Small intestine (tissue), 7 donors: ENCODE results near the gene KRT73. TPM values are rescaled to one million over a fixed set of nuclear protein-coding genes. Genes with fewer than 3 reads are reported as not detected.

ENCODE experiments used
- DNase-seq, 2 donors: peaks; one replicate each; pipeline versions ENCODE4 v3.0.0 to v3.0.0-alpha.2; 2013
- FAIRE-seq: peaks from 2 replicates; lab custom pipeline; 2012; peaks lifted over from hg19 to GRCh38; lab: Jason Lieb, UNC
- H3K27ac ChIP-seq, 3 donors: one replicate each; pipeline ENCODE4 v1.5.1; 2013; ENCODE audit warnings: low read length in 2 of 3, mild to moderate bottlenecking in 2 of 3, control low read depth in 1 of 3, inconsistent platforms in 1 of 3, low read depth in 1 of 3, moderate library complexity in 1 of 3
- H3K27me3 ChIP-seq, 3 donors: one replicate each; pipeline ENCODE4 v1.6.1; 2013; ENCODE audit warnings: low read length in 3 of 3, inconsistent platforms in 1 of 3; ENCODE audit not compliant: control insufficient read depth in 3 of 3, insufficient read depth in 3 of 3
- H3K36me3 ChIP-seq, 3 donors: one replicate each; pipeline ENCODE4 v1.6.1; 2013; ENCODE audit warnings: low read length in 3 of 3, inconsistent platforms in 1 of 3, low read depth in 1 of 3, mild to moderate bottlenecking in 1 of 3, moderate library complexity in 1 of 3; ENCODE audit not compliant: control insufficient read depth in 3 of 3, insufficient read depth in 2 of 3
- H3K4me1 ChIP-seq, 3 donors: one replicate each; pipeline ENCODE4 v1.6.1; 2013; ENCODE audit warnings: low read length in 2 of 3, inconsistent platforms in 1 of 3, low read depth in 1 of 3, mild to moderate bottlenecking in 1 of 3, moderate library complexity in 1 of 3; ENCODE audit not compliant: control insufficient read depth in 3 of 3, insufficient read depth in 2 of 3
- H3K4me3 ChIP-seq, 3 donors: one replicate each; pipeline ENCODE4 v1.5.1; 2013; ENCODE audit warnings: low read length in 3 of 3, control low read depth in 1 of 3, inconsistent platforms in 1 of 3, low read depth in 1 of 3, mild to moderate bottlenecking in 1 of 3, moderate library complexity in 1 of 3
- H3K9me3 ChIP-seq, 2 donors: one replicate each; pipeline ENCODE4 v1.6.1; 2013; ENCODE audit warnings: low read depth in 1 of 2, low read length in 1 of 2; ENCODE audit not compliant: control insufficient read depth in 2 of 2, insufficient read depth in 1 of 2
- WGBS, 3 donors: extraction: QIAGEN DNeasy Blood & Tissue Kit; methylation state at CpG; one replicate each; pipeline ENCODE4 v1.1.7; 2013; 5-methylcytosine and 5-hydroxymethylcytosine counted together
- polyA plus RNA-seq, 4 donors: library from polyadenylated mRNA; stranded (reverse) in 3 of 4; unstranded in 1 of 4; fragments of 200-250 nt in 3 of 4; fragments of 120-200 nt in 1 of 4; gene quantifications; one replicate each; pipeline versions ENCODE4 v1.2.1 to v1.2.3, GENCODE V29; 2013
- donor health status: healthy with polysubstance abuse.
- donor health status: control.
- donor health status: control.
- donor health status: Bipolar disorder and iron deficiency.
- donor health status: healthy.

KRT73 gene
- polyA plus RNA-seq, 4 donors = 0.84 to 2.2 (median 1.4) TPM; not detected in 1

DNA sequence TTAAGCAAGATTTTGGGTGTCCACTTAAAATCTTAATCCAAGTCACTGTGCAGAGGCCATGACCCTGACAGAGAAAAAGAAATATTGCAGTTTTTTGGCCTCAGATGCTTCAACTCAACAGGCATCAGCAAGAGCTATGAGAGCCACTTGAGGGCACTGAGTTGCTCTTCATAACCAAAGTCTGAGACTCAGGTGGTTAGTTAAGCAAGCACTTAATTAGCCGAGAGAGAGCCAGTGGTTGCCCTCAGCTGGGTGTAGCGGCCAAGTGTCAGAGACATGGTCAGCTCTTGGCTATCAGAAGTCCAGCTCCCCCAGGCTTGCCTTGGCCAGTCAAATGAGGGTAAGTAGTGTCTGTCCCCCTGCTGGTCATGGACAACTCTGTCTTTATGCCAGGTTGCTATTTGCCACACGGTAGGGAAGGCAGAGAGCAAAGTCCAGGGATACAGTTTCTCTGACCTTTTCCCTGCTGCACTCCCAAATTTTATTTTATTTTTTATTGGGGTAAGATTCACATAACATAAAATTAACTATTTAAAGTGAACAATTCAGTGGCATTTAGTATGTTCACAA, 56.4 kb downstream of the KRT73 start:
- no peaks in the 10 kb centered on the region for H3K36me3 ChIP-seq
- WGBS, 3 donors = 33 to 65% (median 53%) methylated on average over 3 of the region's 3 CpGs
- FAIRE-seq (no peak), DNase-seq (peak in 1 of 2 donors; percentile 41)
- no peaks in the 10 kb centered on the region for H3K9me3 ChIP-seq
- no peak overlapping the region for H3K4me3 ChIP-seq
- no peaks in the 10 kb centered on the region for H3K4me1 ChIP-seq
- H3K27me3 ChIP-seq = peaks cover 0 to 20% (median 0%) of the 10 kb centered on the region in 3 donors
- no peak overlapping the region for H3K27ac ChIP-seq

DNA sequence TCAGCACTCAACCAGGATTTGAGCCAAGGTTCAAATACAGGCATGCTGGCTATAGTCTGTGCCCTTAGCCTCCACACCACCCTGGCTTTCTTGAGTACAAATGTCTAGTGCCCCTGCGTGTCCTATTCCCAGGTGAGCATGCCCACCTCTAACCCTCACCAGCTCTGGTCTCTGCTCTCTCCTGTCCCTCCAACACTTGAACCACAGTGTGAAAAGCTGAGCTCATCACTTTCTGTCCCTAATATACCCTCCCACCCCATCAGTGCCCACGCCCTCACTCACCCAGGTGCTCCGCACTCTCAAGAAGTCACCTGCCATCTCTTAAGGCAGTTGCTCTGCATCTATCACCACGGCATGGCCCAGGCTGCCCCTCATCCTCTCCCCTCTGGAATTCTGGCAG, 58.4 kb downstream of the KRT73 start:
- no peaks in the 10 kb centered on the region for H3K4me1 ChIP-seq
- peaks cover 0 to 20% (median 0%) of the 10 kb centered on the region in 3 donors for H3K27me3 ChIP-seq
- no peaks in the 10 kb centered on the region for H3K9me3 ChIP-seq
- FAIRE-seq (no peak), DNase-seq (no peak)
- H3K27ac ChIP-seq = no peak overlapping the region
- 70 to 80% (median 80%) methylated on average over 4 of the region's 4 CpGs for WGBS, 3 donors
- H3K36me3 ChIP-seq = no peaks in the 10 kb centered on the region
- H3K4me3 ChIP-seq = no peak overlapping the region

DNA sequence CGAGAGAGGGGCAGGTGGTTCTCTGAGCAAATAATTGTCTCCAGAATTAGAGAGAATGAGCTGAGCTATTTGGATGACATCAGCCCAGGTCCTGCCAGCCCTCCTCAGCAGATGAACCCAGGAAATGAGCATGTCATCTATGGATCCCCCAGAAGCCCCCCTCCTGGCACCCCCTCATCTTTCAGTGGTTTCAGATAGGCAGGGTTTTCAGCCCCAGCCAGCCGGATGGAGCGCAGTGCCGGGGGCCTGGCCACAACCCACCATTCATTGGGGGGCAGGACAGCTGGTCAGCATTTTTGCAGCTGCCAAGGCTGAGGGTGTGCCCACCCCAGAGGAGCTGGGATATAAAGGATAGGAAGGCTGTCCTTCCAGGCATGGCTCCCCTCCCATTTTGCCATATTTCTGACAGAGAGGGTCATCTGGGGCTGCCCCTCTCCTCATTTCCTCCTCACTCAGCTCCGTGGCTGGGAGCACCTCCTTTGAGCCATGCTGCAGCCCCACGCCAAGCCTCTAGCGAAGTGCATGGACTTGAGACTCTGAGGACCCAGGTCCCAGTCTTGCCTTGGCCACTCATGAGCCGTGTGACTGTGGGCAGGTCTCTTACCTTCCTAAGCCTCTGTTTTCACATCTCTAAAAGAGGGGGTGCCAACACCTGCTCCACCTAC, 59.4 kb downstream of the KRT73 start:
- Histone ChIP-seq H3K4me1 (no peaks in the 10 kb centered on the region), H3K27ac (no peak overlapping the region), H3K4me3 (no peak overlapping the region), H3K36me3 (no peaks in the 10 kb centered on the region), H3K27me3 (peaks cover 0 to 15% (median 0%) of the 10 kb centered on the region in 3 donors), H3K9me3 (no peaks in the 10 kb centered on the region)
- FAIRE-seq = no peak
- WGBS, 3 donors = 47 to 64% (median 54%) methylated on average over 8 of the region's 8 CpGs
- no peak for DNase-seq

Other genes with a start within 250 kb of the KRT73 start
- gene KRT84, start 232.9 kb downstream of the KRT73 start, polyA plus RNA-seq = not detected
- not detected for gene KRT82, start 212.2 kb downstream of the KRT73 start, polyA plus RNA-seq
- under 1 TPM in 1 of 4 donors, not detected in 3; 0.01 TPM for gene KRT75, start 184.2 kb downstream of the KRT73 start, polyA plus RNA-seq
- under 1 TPM in 1 of 4 donors, not detected in 3; 0.67 TPM for gene KRT6B, start 166.4 kb downstream of the KRT73 start, polyA plus RNA-seq
- gene KRT6C, start 144.8 kb downstream of the KRT73 start, polyA plus RNA-seq = under 1 TPM in 1 of 4 donors, not detected in 3; 0.03 TPM
- 1 to 10 TPM in 2 of 4 donors, under 1 TPM in 1, not detected in 1; 0.13 to 6.7 (median 3.2) TPM for gene KRT6A, start 125.3 kb downstream of the KRT73 start, polyA plus RNA-seq
- gene KRT5, start 98.2 kb downstream of the KRT73 start, polyA plus RNA-seq = 1 to 10 TPM in 2 of 4 donors, under 1 TPM in 2; 0.06 to 6.5 (median 3.2) TPM
- not detected for gene KRT71, start 65.4 kb downstream of the KRT73 start, polyA plus RNA-seq
- under 1 TPM in 1 of 4 donors, not detected in 3; 0.27 TPM for gene KRT74, start 44.7 kb downstream of the KRT73 start, polyA plus RNA-seq
- 10 to 100 TPM in 1 of 4 donors, 1 to 10 TPM in 2, not detected in 1; 3.2 to 24.6 (median 9.8) TPM for gene KRT72, start 17.1 kb downstream of the KRT73 start, polyA plus RNA-seq
- 1 to 10 TPM in 3 of 4 donors, not detected in 1; 1.1 to 2.2 (median 1.1) TPM for gene KRT2, start 33.7 kb upstream of the KRT73 start, polyA plus RNA-seq
- under 1 TPM in 1 of 4 donors, not detected in 3; 0.50 TPM for gene KRT1, start 61.8 kb upstream of the KRT73 start, polyA plus RNA-seq
- gene KRT77, start 85.0 kb upstream of the KRT73 start, polyA plus RNA-seq = under 1 TPM in 2 of 4 donors, not detected in 2; 0.01 to 0.86 TPM
- not detected for gene KRT76, start 158.8 kb upstream of the KRT73 start, polyA plus RNA-seq
- gene KRT3, start 177.6 kb upstream of the KRT73 start, polyA plus RNA-seq = not detected
- 10 to 100 TPM in 1 of 4 donors, 1 to 10 TPM in 2, under 1 TPM in 1; 0.04 to 12.3 (median 4.4) TPM for gene KRT4, start 195.6 kb upstream of the KRT73 start, polyA plus RNA-seq
- under 1 TPM in 1 of 4 donors, not detected in 3; 0.31 TPM for gene KRT79, start 215.8 kb upstream of the KRT73 start, polyA plus RNA-seq
- 1 to 10 TPM in 1 of 4 donors, under 1 TPM in 2, not detected in 1; 0.30 to 1.8 (median 0.54) TPM for gene KRT78, start 230.4 kb upstream of the KRT73 start, polyA plus RNA-seq